NCI-H226 (cell line): ENCODE measurements around the gene SBSN.
A peak's percentile ranks its signal among the peaks of the same experiment; 100 is the strongest.

Experiments
- DNase-seq: peaks from one replicate; pipeline ENCODE4 v3.0.0-alpha.2; 2015

The SBSN gene

GRCh38 chr19:35528218-35529038 lies at the start of gene SBSN:
TSS of gene SBSN (minus strand) at chr19:35528311. CDS start at chr19:35528281, 30 bp downstream.
- DNase-seq, result peak; percentile 81

DNA sequence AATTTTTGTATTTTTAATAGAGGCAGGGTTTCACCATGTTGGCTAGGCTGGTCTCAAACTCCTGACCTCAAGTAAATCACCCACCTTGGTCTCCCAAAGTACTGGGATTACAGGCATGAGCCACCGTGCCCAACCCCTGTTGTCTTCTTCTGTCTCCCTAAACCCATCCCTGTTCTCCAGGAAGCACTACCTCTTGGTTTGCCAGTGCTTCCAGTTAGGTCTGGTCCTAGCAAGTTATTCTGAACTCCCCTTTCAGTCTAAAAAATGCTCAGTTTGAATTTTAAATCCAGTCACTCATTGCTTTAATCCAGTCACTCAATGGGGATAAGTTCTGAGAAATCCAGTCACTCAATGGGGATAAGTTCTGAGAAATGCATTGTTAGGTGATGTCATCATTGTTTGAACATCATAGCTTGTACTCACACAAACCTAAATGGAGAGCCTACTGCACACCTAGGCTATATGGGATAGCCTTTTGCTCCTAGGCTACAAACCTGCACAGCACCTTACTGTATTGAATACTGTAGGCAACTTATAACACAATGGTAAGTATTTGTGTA lies 43.4 kb upstream of the SBSN start:
- no peak for DNase-seq

GRCh38 chr19:35569281-35569781 lies 41.2 kb upstream of the SBSN start:
- no peak for DNase-seq

DNA sequence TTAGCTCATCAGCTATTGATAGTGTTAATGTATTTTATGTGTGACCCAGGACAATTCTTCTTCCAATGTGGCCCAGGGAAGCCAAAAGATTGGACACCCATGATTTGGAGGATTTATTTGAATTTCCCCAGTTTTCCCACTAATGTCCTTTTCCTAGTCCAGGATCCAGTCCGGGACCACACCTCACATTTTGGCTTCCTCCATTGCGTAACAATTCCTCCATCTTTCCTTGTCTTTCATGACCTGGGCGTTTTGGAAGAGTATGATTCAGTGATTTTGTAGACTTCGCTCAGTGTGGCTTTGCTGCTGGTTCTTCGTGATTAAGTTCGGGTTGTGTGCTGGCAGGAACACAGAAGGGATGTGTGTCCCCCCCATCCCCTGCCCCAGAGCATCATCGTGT lies 38.6 kb upstream of the SBSN start:
- no peak for DNase-seq

DNA sequence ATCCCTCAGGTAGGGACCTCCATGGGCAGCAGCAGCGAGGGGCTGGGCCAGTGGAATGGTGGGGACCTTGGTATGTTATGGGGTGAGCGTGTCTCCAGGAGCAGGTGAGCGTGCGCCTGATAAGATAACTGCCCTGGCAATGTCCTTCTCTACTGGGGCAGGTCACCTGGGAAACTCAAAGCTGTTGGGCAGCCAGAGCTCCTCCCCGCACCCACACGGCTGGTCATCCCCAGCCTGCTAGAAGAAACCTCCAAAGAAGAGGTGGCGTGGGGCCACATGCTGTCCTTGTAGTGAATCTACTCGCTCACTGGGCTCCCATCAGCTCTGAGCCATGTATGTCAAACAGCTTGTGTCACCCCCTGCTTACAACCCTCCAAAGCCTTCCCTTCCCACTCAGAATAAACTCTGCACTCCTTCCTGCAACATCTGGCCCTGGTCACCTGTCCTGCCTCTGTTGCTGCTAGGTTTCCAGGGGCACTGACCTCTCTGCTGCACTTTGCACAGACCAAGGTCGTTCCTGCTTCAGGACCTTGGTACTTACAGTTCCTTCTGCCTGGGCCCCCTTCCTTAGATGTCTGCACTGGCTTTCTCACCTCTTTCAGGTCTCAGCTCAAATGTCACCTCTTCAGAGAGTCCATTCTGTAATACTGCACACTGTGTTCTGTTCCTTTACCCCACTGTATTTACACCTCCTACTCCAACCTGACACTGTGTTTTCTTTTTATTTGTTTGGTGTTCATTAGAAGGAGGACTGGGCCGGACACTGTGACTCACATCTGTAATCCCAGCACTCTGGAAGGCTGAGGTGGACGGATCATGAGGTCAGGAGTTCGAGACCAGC lies 37.1 kb upstream of the SBSN start:
- DNase-seq, result no peak

DNA sequence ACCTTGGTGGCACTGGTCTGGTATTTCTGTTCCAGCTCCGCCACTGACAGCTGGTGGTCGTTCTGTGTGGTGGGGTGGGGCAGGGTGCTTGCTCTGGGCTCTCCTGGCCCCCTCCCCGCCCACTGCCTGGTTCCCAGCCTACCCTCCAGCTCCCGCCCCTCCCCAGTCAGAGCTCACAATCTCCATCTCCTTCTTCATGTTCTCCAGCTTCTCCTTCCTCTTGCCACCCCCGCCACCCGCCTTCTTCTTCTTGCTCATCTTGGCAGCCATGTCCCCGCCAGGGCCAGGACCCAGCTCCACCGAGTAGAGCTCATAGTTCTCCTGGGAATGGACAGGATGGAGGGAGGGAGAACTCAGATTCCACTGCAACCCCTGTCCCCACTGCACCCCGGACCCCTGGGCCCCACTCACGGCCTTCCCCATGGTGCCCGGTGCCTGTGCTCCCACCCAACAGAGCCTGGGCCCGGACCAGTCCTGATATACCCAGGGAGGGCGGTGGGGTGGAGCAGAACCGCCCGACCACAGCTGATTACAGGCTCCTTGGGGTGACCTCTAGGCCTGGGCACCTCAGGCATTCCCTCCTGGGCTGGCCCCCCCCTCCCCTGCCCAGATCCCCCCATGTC lies 35.2 kb upstream of the SBSN start, which contains the start of gene ATP4A:
Gene ATP4A (minus strand): TSS at position 452 of the 623 bp plus-strand sequence. CDS start 29 bp downstream, at position 423.
- DNase-seq, result no peak

GRCh38 chr19:35562776-35563175 lies 34.7 kb upstream of the SBSN start:
- no peak for DNase-seq

DNA sequence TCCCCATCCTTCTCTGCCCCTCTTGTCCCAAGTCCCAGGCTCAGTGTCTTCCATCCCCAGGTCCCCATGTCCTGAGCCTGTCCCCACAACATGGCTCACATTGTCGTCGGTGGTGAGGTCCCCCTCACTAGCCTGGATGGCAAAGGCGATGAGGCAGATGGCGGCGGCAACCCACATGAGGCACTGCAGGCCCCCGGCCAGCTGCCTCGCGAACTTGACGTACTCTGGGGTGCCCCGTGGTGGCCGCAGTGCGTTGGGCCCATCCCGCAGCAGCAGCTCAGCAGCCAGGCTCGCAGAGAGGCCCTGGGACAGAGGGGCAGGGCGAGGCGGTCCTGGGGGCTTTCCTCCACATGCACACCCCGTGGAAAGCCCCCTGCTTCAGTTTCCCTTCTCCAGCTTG lies 34.2 kb upstream of the SBSN start:
- DNase-seq, result no peak

DNA sequence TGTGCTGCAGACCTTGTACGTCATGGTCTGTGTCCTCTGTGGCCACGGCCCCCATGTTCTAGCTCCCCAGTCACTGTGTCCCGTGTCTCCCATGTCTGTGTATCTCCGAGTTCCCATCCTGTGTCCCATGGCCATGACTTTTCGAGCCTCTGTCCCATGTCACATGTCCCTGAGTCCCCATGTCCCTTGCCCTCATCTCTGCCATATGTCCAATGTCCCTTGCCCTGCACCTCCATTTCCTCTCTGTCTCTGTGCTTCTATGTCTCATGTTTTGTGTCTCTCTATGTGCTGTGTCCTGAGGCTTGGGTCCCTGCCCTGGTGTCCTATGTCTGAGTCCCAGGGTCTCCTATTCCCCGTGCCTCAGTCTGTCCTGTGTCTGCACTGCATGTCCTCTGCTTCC lies 33.3 kb upstream of the SBSN start:
- no peak for DNase-seq

GRCh38 chr19:35560677-35561076 lies 32.6 kb upstream of the SBSN start:
- no peak for DNase-seq

- DNase-seq, result no peak
Observed at GRCh38 chr19:35560271-35560670, 32.2 kb upstream of the SBSN start.

- DNase-seq, result no peak
Observed at GRCh38 chr19:35559781-35560180, 31.7 kb upstream of the SBSN start.

- no peak for DNase-seq
Observed at GRCh38 chr19:35559281-35559659, 31.2 kb upstream of the SBSN start.

DNA sequence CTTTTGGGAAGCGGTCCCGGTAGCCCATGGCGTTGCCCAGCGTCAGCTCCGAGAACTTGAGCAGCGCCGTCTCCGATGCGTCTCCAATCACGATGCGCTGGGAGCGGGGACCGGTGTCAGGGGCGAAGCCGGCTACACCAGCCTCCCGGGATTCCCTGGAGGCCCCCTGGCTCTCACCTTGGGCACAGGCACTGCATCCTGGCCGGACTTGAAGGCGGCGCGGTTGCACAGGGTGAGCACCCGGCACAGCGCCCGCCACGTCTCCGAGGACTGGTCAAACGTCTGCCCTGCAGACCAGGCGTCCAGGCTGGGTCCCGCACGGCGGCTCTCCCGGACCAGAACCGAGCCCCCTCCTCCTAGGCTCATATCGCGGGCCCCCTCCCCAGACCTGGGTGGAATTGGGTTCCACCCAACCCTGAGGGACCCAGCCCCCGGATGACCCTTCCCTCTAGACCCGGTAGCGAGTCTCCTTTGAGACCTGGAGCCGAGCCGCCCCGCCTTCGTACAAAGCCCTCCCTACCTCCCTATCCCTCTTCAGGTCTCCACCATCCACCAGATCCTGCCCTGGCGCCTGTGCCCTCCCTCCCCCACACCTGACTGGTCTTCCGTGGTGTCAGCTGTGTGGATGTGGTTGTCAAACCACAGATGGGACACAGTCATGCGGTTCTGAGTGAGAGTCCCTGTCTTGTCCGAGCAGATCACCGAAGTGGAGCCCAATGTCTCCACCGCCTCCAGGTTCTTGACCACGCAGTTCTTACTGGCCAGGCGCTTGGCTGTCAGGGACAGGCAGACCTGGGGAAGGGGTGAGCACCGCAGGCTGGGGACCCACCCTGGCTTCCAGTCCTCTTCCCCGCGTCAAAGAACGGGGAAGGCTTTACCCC lies 30.5 kb upstream of the SBSN start:
- DNase-seq, result no peak

DNA sequence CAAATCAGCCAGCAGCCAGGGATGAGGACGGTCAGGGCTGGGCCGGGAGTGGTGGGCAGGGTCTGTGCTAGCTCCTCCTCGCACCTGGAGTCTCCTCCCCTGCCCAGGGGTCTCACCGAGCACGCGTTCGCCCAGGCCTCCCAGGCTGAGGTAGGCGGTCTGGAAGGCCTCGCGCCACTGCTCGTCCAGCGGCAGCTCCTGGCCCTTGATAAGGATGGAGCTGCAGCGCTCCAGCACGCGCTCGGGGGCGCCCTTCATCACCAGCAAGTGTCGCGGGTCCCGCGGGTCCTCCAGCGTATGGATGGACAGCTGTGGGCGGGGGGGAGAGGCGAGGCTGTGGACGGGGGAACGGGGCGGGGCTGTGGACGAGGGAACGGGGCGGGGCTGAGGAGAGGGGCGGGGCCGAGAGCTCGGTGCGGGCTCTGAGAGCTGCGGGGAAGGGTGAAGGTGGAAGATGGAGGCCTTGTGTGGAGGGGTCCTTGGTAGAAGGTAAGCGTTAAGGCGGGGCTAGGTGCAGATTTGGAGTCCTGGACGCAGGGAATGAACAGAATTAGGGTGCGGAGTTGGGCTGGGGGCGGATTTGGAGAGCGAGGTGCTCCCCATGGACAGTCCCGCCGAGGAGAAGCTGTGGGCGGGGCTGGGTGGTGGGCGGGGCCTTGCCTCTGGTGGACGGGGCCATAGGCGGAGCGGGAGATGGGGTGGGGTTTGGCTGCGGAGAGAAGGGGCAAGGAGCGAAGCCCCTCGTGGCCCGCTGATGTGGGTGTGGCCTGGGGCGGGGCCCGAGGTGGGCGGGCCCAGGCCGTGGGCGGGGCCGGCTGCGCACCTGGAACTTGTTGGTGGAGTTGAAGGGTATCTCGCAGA lies 29.7 kb upstream of the SBSN start:
- DNase-seq, result no peak

DNA sequence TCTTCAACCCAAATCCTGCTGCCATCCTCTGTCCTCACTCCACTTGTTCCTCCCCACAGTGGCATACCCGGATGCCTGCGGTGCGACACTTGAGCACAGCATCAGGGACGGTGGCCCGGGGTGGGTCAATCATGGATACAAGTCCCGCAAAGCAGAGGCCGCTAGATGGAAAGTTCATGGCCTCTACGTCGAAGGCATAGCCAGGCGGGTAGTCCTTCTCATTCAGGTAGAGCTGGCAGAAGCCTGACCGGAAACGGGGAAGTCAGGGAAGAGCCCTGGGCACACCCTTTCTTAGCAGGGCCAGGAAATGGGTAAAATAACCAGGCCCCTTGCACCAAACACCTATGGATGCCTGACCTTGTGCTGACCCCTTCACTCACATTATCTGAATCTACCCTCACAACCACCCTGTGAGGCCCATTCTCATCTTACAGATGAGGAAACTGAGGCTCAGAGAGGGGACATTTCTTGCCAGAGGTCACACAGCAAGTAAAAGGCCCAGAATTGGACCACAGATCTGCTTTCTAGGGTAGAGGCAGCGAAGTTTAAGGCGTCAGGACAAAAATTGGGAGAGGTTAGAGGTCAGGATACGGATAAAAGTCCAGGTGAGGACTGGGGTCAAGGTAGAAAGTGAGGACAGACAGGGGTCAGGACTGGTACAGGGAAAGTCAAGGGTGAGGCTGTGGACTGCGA lies 28.9 kb upstream of the SBSN start:
- DNase-seq, result no peak

- DNase-seq, result no peak
Observed at GRCh38 chr19:35556025-35556590, 28.0 kb upstream of the SBSN start.

DNA sequence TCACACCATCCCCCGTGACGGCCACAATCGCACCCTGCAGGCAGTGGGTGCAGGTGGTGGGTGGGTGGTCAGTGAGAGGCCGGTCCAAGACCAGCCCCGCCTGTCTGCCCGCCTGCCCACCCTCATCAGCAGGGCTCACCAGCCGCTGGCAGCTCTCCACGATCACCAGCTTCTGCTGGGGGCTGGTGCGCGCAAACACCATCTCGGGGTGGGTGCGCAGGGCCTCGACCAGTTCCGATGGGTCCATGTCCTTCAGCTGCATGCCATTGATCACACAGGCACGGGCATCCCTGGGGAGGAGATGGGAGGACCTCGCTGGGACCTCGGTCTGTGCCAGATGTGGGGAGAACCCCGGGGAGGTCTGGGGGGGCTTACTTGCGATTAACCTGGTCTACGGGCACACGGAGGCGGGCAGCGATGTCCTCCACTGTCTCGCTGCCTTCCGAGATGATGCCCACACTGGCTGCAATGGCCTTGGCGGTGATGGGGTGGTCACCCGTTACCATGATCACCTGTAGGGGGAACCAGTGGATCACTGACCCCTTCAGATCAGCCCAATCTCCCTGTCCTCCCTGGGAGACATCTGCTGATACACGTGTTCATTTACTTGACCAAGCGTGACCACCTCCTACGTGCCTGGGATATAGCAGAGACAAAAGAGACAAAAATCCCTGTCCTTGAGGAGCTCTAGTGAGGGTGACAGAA lies 27.3 kb upstream of the SBSN start:
- DNase-seq, result no peak

DNA sequence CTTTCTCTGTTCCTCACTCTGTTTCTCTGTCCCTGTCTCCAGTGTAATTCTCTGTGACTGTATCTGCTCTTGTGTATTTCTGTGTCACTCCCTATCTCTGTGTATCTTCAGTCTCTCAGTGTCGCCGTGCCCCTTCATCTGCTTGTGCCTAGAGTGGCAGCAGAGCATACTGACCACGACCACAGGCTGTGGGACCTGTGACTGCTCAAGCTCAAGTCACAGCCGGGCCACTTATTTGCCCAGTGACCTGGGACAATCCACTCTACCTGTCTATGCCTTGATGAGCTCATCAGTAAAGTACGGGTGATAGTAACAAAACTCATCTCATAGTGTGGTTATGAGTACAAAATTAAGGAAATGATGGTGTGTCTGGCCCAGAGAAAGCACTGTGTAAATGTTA lies 26.0 kb upstream of the SBSN start:
- no peak for DNase-seq
